Heart right ventricle (tissue), 16 donors: Measurements from ENCODE around the gene BMPR1A. TPM values are rescaled to one million over a fixed set of nuclear protein-coding genes. Genes with fewer than 3 reads are reported as not detected.
A peak's percentile ranks its signal among the peaks of the same experiment; 100 is the strongest.

Experiments
- ATAC-seq, 8 donors: fragments of 200-7000 bp; cut with Tn5 transposase; one replicate each; pipeline ENCODE4 v1.9.1; 2020; ENCODE audit warnings: mild to moderate bottlenecking in 8 of 8, moderate library complexity in 8 of 8, moderate number of reproducible peaks in 1 of 8
- DNase-seq, 2 donors: peaks; one replicate each; pipeline ENCODE4 v3.0.0-alpha.2; 2020
- H3K27ac ChIP-seq, 10 donors: fragments of 200-600 bp; sonication (generic) in 2 of 10; one replicate each; pipeline versions ENCODE4 v1.5.0 to v1.8.0; 2020 to 2022; ENCODE audit warnings: mild to moderate bottlenecking in 3 of 10
- H3K27me3 ChIP-seq, 7 donors: fragments of 200-600 bp; one replicate each; pipeline ENCODE4 v1.8.0; 2021 to 2022; ENCODE audit warnings: mild to moderate bottlenecking in 2 of 7
- H3K36me3 ChIP-seq, 9 donors: fragments of 200-600 bp; sonication (generic) in 1 of 9; one replicate each; pipeline versions ENCODE4 v1.5.0 to v1.8.0; 2020 to 2022; ENCODE audit warnings: mild to moderate bottlenecking in 2 of 9
- H3K4me1 ChIP-seq, 9 donors: fragments of 200-600 bp; sonication (generic) in 1 of 9; one replicate each; pipeline versions ENCODE4 v1.5.0 to v1.8.0; 2020 to 2022; ENCODE audit warnings: mild to moderate bottlenecking in 4 of 9
- H3K4me3 ChIP-seq, 10 donors: fragments of 200-600 bp; sonication (generic) in 2 of 10; one replicate each; pipeline versions ENCODE4 v1.5.0 to v1.8.0; 2020 to 2022; ENCODE audit warnings: mild to moderate bottlenecking in 7 of 10, moderate library complexity in 2 of 10
- H3K9me3 ChIP-seq, 11 donors: fragments of 200-600 bp in 10 of 11; sonication (generic) in 2 of 11; one replicate each; pipeline versions ENCODE4 v1.5.0 to v1.8.0; 2013 to 2022; ENCODE audit warnings: mild to moderate bottlenecking in 2 of 11, control low read depth in 1 of 11, moderate library complexity in 1 of 11
- CTCF ChIP-seq, 9 donors: fragments of 200-600 bp; sonication (generic) in 2 of 9; IDR thresholded peaks; one replicate each; pipeline versions ENCODE4 v1.5.0 to v1.8.0; 2021 to 2022; ENCODE audit warnings: antibody characterized with exemption in 9 of 9, mild to moderate bottlenecking in 5 of 9, moderate library complexity in 1 of 9
- WGBS, 2 donors: extraction: QIAGEN DNeasy Blood & Tissue Kit; methylation state at CpG; one replicate each; pipeline ENCODE4 v1.1.7; 2013; ENCODE audit warnings: inconsistent platforms in 1 of 2; 5-methylcytosine and 5-hydroxymethylcytosine counted together
- intact Hi-C, 10 donors: fragments of 100-400 bp; cut with DNase I; formaldehyde crosslinking; loops; one replicate each; pipeline versions ENCODE4 v1.11.1 to v1.14.2; 2022
- polyA plus RNA-seq, 2 donors: library from polyadenylated mRNA; stranded (reverse); fragments of 200-250 nt; gene quantifications; one replicate each; pipeline ENCODE4 v1.2.3, GENCODE V29; 2013
- total RNA-seq, 10 donors: library from RNA; stranded (reverse); fragmentation: NEBNext Ultra II Directional in 3 of 10; extraction: Animal tissue kit (Norgen Biotek cat#: 25700) in 3 of 10; gene quantifications; one replicate each; pipeline versions ENCODE4 v1.2.1 to v1.2.4, GENCODE V29; 2021 to 2023
- donor health status: Arrhythmogenic right ventricular cardiomyopathy.
- donor health status: ischemic (EF 13 %, LVEDD 7.1; RV severe dilation, severe dysfunction).
- donor health status: healthy with polysubstance abuse.
- donor health status: DM: no; HTN: yes; CAD: no.
- donor health status: DM: no; HTN: no; CAD: no.
- donor health status: ischemic (EF 25% LVEDD 6.9; RV normal size, moderate dysfunction).
- donor health status: ischemic (EF 25% LVEDD 5.7; RV mildly dilated, moderate dysfunction).
- donor health status: healthy.
- donor health status: DM: yes; HTN: yes; CAD: no.
- donor health status: Ischemic cardiomyopathy.
- donor health status: ischemic (EF 35%, LVEDD 5.7; RV mildly dilated, moderate dysfunction).
- donor health status: nonischemic (EF 11% LVEDD 7.7; RV severe dilation, severe dysfunction).
- donor health status: DM: yes; HTN: yes; CAD: no.
- donor health status: PGD.
- donor health status: ischemic (EF 29% LVEDD 5.4; RV normal size, mild dysfunction).
- donor health status: nonischemic (EF 23%, LVEDD 6.1; RV moderate dilation, normal function).

BMPR1A gene
- total and polyA plus RNA-seq, 12 donors, result 6.7 to 69.0 (median 45.6) TPM

GRCh38 chr10:86751477-86751876 lies 4.9 kb upstream of the BMPR1A start:
- no peaks in the 10 kb centered on the region for H3K9me3 ChIP-seq
- no peak for ATAC-seq

GRCh38 chr10:86752311-86752710 lies 4.1 kb upstream of the BMPR1A start:
- no peaks in the 10 kb centered on the region for H3K9me3 ChIP-seq
- H3K27me3 ChIP-seq, result peaks cover 0 to 67% (median 42%) of the 10 kb centered on the region in 7 donors
- peaks cover 0 to 47% (median 24%) of the 10 kb centered on the region in 9 donors for H3K4me1 ChIP-seq
- H3K27ac ChIP-seq, result no peak overlapping the region
- no peak for DNase-seq
- intact Hi-C loops, result loop anchor here in 1 of 10 donors (10.0 kb wide), 1 partner anchor 132 kb away; no protein-coding TSS in a partner anchor
- WGBS, 2 donors, result 71 to 79% methylated on average over 4 of the region's 4 CpGs
- H3K4me3 ChIP-seq, result no peak overlapping the region
- TF ChIP-seq CTCF (IDR thresholded peaks at IDR 0.05), result no peak
- H3K36me3 ChIP-seq, result no peaks in the 10 kb centered on the region
- no peak for ATAC-seq

More at GRCh38 chr10:86751477-86751876, 4.9 kb upstream of the BMPR1A start:
- no peak for DNase-seq
- Histone ChIP-seq H3K27ac (no peak overlapping the region), H3K4me1 (peaks cover 0 to 49% (median 20%) of the 10 kb centered on the region in 9 donors), H3K4me3 (no peak overlapping the region), H3K27me3 (peaks cover 0 to 66% (median 42%) of the 10 kb centered on the region in 7 donors), H3K36me3 (no peaks in the 10 kb centered on the region)
- intact Hi-C loops, result loop anchor here in 1 of 10 donors (10.0 kb wide), 1 partner anchor 133 kb away; no protein-coding TSS in a partner anchor
- 98% methylated on average over 17 of the region's 17 CpGs for WGBS, 2 donors
- no peak for TF ChIP-seq CTCF (IDR thresholded peaks at IDR 0.05)

GRCh38 chr10:86753051-86753450 lies 3.4 kb upstream of the BMPR1A start:
- intact Hi-C loops, result loop anchor here in 1 of 10 donors (10.0 kb wide), 1 partner anchor 132 kb away; no protein-coding TSS in a partner anchor
- no peak for DNase-seq
- 35 to 60% methylated on average over 2 of the region's 2 CpGs for WGBS, 2 donors
- Histone ChIP-seq H3K4me3 (no peak overlapping the region), H3K36me3 (no peaks in the 10 kb centered on the region), H3K27me3 (peaks cover 0 to 74% (median 46%) of the 10 kb centered on the region in 7 donors), H3K27ac (peak overlapping the region in 9 of 10 donors; percentile 1 to 99 (median 98)), H3K4me1 (peaks cover 0 to 40% (median 25%) of the 10 kb centered on the region in 9 donors), H3K9me3 (no peaks in the 10 kb centered on the region)
- ATAC-seq, result no peak
- no peak for TF ChIP-seq CTCF (IDR thresholded peaks at IDR 0.05)

GRCh38 chr10:86753638-86754434 lies 2.6 kb upstream of the BMPR1A start:
- 52 to 69% methylated on average over 12 of the region's 12 CpGs for WGBS, 2 donors
- no peak for TF ChIP-seq CTCF (IDR thresholded peaks at IDR 0.05)
- Histone ChIP-seq H3K36me3 (no peaks in the 10 kb centered on the region), H3K27me3 (peaks cover 0 to 78% (median 52%) of the 10 kb centered on the region in 7 donors), H3K4me1 (peaks cover 0 to 42% (median 31%) of the 10 kb centered on the region in 9 donors), H3K9me3 (no peaks in the 10 kb centered on the region), H3K27ac (peak overlapping the region in 9 of 10 donors; percentile 17 to 99 (median 98)), H3K4me3 (no peak overlapping the region)
- intact Hi-C loops, result loop anchor here in 1 of 10 donors (10.0 kb wide), 1 partner anchor 131 kb away; no protein-coding TSS in a partner anchor
- DNase-seq (peak in 1 of 2 donors; percentile 52), ATAC-seq (peak in 6 of 8 donors; percentile 6 to 41 (median 28))
